Endodermal cell (in vitro differentiated cells): ENCODE measurements around the gene RASL11B. TPM values are rescaled to one million over a fixed set of nuclear protein-coding genes. Genes with fewer than 3 reads are reported as not detected.
A peak's percentile ranks its signal among the peaks of the same experiment; 100 is the strongest.

Experiments used
- DNase-seq: peaks from one replicate; pipeline ENCODE4 v3.0.0-alpha.2; 2017
- H3K27ac ChIP-seq: 2 replicates; pipeline ENCODE4 v1.5.1; 2013; ENCODE audit warnings: mild to moderate bottlenecking, low read depth, low read length, moderate library complexity
- H3K27me3 ChIP-seq: 2 replicates; pipeline ENCODE4 v1.6.1; 2013; ENCODE audit warnings: mild to moderate bottlenecking, low read length, moderate library complexity; ENCODE audit not compliant: insufficient read depth, control insufficient read depth, poor library complexity, severe bottlenecking
- H3K36me3 ChIP-seq: 2 replicates; pipeline ENCODE4 v1.7.0; 2013; ENCODE audit warnings: mild to moderate bottlenecking, low read length, moderate library complexity; ENCODE audit not compliant: control insufficient read depth, insufficient read depth
- H3K4me1 ChIP-seq: one replicate; pipeline ENCODE4 v1.7.0; 2013; ENCODE audit warnings: low read length; ENCODE audit not compliant: control insufficient read depth, insufficient read depth
- H3K4me3 ChIP-seq: 2 replicates; pipeline ENCODE4 v1.5.1; 2013; ENCODE audit warnings: mild to moderate bottlenecking, low read length, moderate library complexity
- H3K9ac ChIP-seq: 2 replicates; pipeline ENCODE4 v1.6.1; 2013; ENCODE audit warnings: mild to moderate bottlenecking, low read length, moderate library complexity; ENCODE audit not compliant: poor library complexity, severe bottlenecking; ENCODE audit errors: extremely low read depth
- H3K9me3 ChIP-seq: 2 replicates; pipeline ENCODE4 v1.6.1; 2013; ENCODE audit warnings: mild to moderate bottlenecking, low read length, moderate library complexity; ENCODE audit not compliant: control insufficient read depth
- H3K27ac Mint-ChIP-seq: 2 replicates; pipeline ENCODE4 v1.8.0; 2020; ENCODE audit warnings: mixed read lengths
- H3K27me3 Mint-ChIP-seq: 2 replicates; pipeline ENCODE4 v1.8.0; 2021; ENCODE audit warnings: mild to moderate bottlenecking, mixed read lengths; ENCODE audit not compliant: insufficient read depth
- H3K36me3 Mint-ChIP-seq: 2 replicates; pipeline ENCODE4 v1.8.0; 2020; ENCODE audit warnings: low read depth, mixed read lengths
- H3K4me1 Mint-ChIP-seq: 2 replicates; pipeline ENCODE4 v1.8.0; 2020; ENCODE audit warnings: mixed read lengths
- H3K4me3 Mint-ChIP-seq: 2 replicates; pipeline ENCODE4 v1.8.0; 2020; ENCODE audit warnings: mild to moderate bottlenecking, moderate library complexity, mixed read lengths
- H3K9me3 Mint-ChIP-seq: 2 replicates; pipeline ENCODE4 v1.8.0; 2020; ENCODE audit warnings: mild to moderate bottlenecking, mixed read lengths
- WGBS, 2 experiments: methylation state at CpG; one replicate each; pipeline versions ENCODE4 v1.1.5 to v1.1.7; 2013; ENCODE audit warnings: missing lambda C conversion rate in 2 of 2, mixed read lengths in 1 of 2; ENCODE audit not compliant: insufficient coverage in 1 of 2, insufficient read length in 1 of 2; 5-methylcytosine and 5-hydroxymethylcytosine counted together
- total RNA-seq, 2 donors: library from RNA; stranded (reverse); fragmentation: NEBNext Ultra II Directional in 1 of 2; extraction: Animal tissue kit (Norgen Biotek cat#: 25700) in 1 of 2; gene quantifications; 2 replicates in 1 of 2; 3 replicates in 1 of 2; pipeline ENCODE4 v1.2.1, GENCODE V29; 2021
- TF ChIP-seq, protein P1 (sequence below): fragments of 200-600 bp; sonication (generic); conservative IDR thresholded peaks from 2 replicates; pipeline ENCODE4 v1.5.0; 2021; ENCODE audit warnings: antibody characterized with exemption, mild to moderate bottlenecking

RASL11B gene
- total RNA-seq, 2 donors from 2014 or later, result 7.0 to 12.7 TPM

DNA sequence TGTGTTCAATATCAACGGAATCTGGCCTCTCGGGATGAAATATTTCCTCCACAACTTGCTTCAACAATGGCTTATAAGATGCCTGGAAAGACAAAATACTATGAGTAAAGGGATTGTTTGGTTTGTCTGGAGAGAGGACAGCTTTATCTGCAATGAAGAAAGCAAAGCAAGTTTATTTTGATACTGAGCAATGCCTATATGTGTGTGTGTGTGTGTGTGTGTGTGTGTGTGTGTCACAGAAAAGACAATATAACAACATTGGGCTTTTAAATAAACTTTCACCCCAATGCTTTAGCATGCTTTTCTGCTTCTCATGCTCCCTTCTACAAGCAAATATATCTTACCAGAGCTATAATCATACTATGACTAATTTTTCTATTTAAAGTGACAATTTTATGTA, 45.4 kb downstream of the RASL11B start:
- H3K4me1 ChIP-seq, result no peaks in the 10 kb centered on the region
- no peak overlapping the region for H3K4me3 Mint-ChIP-seq
- no peaks in the 10 kb centered on the region for H3K27me3 Mint-ChIP-seq
- 96% methylated on average over 2 of the region's 2 CpGs; no CpG with 5 or more reads in 1 of the 2 experiments for WGBS, 2 experiments
- no peak overlapping the region for H3K27ac Mint-ChIP-seq
- peaks cover 5% of the 10 kb centered on the region for H3K9me3 ChIP-seq
- DNase-seq, result no peak
- no peaks in the 10 kb centered on the region for H3K36me3 Mint-ChIP-seq
- no peaks in the 10 kb centered on the region for H3K9me3 Mint-ChIP-seq
- H3K27me3 ChIP-seq, result no peaks in the 10 kb centered on the region
- no peak overlapping the region for H3K4me3 ChIP-seq
- no peak overlapping the region for H3K9ac ChIP-seq
- no peak overlapping the region for H3K27ac ChIP-seq
- H3K4me1 Mint-ChIP-seq, result no peaks in the 10 kb centered on the region
- H3K36me3 ChIP-seq, result no peaks in the 10 kb centered on the region
- TF ChIP-seq, protein P1, sequence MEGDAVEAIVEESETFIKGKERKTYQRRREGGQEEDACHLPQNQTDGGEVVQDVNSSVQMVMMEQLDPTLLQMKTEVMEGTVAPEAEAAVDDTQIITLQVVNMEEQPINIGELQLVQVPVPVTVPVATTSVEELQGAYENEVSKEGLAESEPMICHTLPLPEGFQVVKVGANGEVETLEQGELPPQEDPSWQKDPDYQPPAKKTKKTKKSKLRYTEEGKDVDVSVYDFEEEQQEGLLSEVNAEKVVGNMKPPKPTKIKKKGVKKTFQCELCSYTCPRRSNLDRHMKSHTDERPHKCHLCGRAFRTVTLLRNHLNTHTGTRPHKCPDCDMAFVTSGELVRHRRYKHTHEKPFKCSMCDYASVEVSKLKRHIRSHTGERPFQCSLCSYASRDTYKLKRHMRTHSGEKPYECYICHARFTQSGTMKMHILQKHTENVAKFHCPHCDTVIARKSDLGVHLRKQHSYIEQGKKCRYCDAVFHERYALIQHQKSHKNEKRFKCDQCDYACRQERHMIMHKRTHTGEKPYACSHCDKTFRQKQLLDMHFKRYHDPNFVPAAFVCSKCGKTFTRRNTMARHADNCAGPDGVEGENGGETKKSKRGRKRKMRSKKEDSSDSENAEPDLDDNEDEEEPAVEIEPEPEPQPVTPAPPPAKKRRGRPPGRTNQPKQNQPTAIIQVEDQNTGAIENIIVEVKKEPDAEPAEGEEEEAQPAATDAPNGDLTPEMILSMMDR, result no peak

DNA sequence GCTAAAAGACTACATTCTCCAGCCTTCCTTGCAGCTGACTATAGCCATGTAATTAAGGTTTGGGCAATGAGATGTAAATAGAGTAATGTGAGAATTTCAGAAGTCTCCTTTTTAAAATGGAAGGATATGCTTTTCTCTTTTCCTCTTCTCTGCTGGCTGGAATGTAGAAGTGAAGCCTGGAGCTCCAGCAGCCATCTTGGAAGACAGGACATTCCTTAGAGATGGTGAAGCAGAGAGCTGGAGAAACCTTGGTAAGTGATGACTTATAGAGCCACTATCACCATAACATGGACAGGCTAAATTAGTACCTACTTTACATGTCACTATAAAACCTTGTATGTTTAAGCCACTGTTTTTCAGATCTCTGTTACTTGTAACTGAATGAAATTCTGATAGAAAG, 48.0 kb downstream of the RASL11B start:
- Histone ChIP-seq H3K9me3 (peaks cover 5% of the 10 kb centered on the region), H3K4me3 (no peak overlapping the region), H3K9ac (no peak overlapping the region), H3K36me3 (no peaks in the 10 kb centered on the region), H3K27ac (no peak overlapping the region), H3K4me1 (peaks cover 7% of the 10 kb centered on the region), H3K27me3 (no peaks in the 10 kb centered on the region)
- no peak overlapping the region for H3K4me3 Mint-ChIP-seq
- no peaks in the 10 kb centered on the region for H3K27me3 Mint-ChIP-seq
- no peaks in the 10 kb centered on the region for H3K36me3 Mint-ChIP-seq
- no peaks in the 10 kb centered on the region for H3K9me3 Mint-ChIP-seq
- DNase-seq, result no peak
- peaks cover 18% of the 10 kb centered on the region for H3K4me1 Mint-ChIP-seq
- TF ChIP-seq, protein P1, result peak; percentile 13
- no peak overlapping the region for H3K27ac Mint-ChIP-seq

DNA sequence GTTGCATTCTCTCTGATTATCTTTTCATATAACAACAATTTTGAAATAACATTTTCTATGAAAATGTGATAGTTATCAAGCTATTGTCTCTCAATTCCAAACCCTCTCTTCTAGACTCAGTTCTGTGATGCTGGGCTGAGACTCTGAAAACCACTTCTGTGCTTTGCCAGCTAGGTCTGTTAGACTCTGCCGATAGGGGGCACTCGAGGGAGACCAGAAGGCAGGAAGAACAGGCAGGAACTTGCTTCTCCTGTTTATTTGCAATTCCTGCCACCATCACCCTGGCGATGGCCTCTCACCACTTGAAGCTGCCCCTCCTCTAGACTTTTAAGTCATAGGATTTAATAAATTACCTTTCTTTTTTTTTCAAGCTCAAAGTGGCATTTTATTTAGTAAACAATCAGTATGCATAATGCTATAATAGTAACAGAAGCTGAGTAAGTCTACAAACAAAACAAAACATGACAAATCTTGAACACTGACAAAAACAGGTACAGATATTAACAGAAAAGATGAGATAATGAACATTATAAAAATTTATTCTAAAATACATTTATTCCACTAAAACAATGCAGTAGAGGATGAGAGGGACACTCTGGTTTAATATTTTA, 49.7 kb downstream of the RASL11B start:
- Mint-ChIP-seq H3K4me3 (no peak overlapping the region), H3K36me3 (no peaks in the 10 kb centered on the region), H3K9me3 (no peaks in the 10 kb centered on the region), H3K27ac (no peak overlapping the region), H3K4me1 (peaks cover 28% of the 10 kb centered on the region), H3K27me3 (no peaks in the 10 kb centered on the region)
- TF ChIP-seq, protein P1, result peak; percentile 92
- H3K27ac ChIP-seq, result no peak overlapping the region
- peaks cover 12% of the 10 kb centered on the region for H3K4me1 ChIP-seq
- H3K27me3 ChIP-seq, result no peaks in the 10 kb centered on the region
- no peak overlapping the region for H3K4me3 ChIP-seq
- DNase-seq, result peak; percentile 96
- no peaks in the 10 kb centered on the region for H3K36me3 ChIP-seq
- H3K9ac ChIP-seq, result no peak overlapping the region
- H3K9me3 ChIP-seq, result peaks cover 5% of the 10 kb centered on the region
- WGBS, 2 experiments, result 5 to 21% methylated on average over 2 to 3 of the region's 3 CpGs
